ENCODE measurements around the gene GPR153.

Gene GPR153

DNA sequence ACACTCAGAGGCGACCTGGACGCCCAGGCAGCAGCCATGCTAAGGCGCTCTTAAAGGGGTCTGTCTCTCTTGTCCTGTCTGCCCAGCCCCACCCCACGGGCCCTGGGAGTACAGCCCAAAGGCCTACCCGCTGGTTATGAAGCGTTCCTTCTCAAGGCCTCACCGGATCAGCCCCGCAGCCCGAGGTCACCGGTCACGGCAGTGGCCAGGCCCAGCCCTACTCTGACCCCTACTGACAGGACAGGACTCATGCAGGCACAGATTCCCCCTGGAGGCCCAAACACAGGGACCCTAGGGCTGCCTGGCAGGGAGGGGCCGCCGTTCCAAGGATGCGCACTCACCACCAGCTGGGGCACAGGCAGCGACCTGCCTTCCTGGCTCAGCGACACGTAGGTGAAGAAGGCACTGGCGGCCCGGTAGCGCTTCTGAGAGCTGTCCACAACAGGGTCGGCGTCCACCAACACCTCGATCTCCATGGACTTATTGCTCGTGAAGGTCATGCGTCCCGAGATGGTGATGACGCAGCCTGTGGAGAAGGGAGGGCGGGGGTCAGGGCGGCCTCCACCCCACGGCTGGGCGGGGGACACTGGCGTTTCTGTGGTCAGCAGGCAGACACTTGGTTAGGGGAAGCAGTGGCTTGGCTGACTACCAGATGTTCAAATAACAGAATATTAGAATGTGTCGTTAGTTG, 20.0 kb upstream of the GPR153 start:
- H3K9me2 ChIP-seq (ENCODE audit: low read depth, low read length): no peaks in the 10 kb centered on the region
- no peaks in the 10 kb centered on the region for H3K4me1 ChIP-seq (ENCODE audit: insufficient read depth, low read length, severe bottlenecking)
- no peak overlapping the region for H3K4me2 ChIP-seq (ENCODE audit: low read length)
- H3K79me2 ChIP-seq (ENCODE audit: insufficient read depth, low read length): no peaks in the 10 kb centered on the region
- no peaks in the 10 kb centered on the region for H4K20me1 ChIP-seq (ENCODE audit: insufficient read depth, low read length)
- no peak overlapping the region for H3K4me3 ChIP-seq (ENCODE audit: low read depth, low read length, poor library complexity, severe bottlenecking)
- H3K9ac ChIP-seq (ENCODE audit: low read length): no peak overlapping the region
- H3K36me3 ChIP-seq (ENCODE audit: insufficient read depth, low read length): no peaks in the 10 kb centered on the region
- H3K27ac ChIP-seq (ENCODE audit: low read depth, low read length, poor library complexity, severe bottlenecking): no peak overlapping the region
- no peak overlapping the region for H2AFZ ChIP-seq (ENCODE audit: low read length)
- H3F3A ChIP-seq (ENCODE audit: insufficient read depth, low read length): no peaks in the 10 kb centered on the region
- H3K27me3 ChIP-seq (ENCODE audit: insufficient read depth, low read length): no peaks in the 10 kb centered on the region
- no peak for TF ChIP-seq EZH2 (IDR thresholded peaks at IDR 0.05; ENCODE audit: borderline replicate concordance, low read length)
- TF ChIP-seq, protein P1, sequence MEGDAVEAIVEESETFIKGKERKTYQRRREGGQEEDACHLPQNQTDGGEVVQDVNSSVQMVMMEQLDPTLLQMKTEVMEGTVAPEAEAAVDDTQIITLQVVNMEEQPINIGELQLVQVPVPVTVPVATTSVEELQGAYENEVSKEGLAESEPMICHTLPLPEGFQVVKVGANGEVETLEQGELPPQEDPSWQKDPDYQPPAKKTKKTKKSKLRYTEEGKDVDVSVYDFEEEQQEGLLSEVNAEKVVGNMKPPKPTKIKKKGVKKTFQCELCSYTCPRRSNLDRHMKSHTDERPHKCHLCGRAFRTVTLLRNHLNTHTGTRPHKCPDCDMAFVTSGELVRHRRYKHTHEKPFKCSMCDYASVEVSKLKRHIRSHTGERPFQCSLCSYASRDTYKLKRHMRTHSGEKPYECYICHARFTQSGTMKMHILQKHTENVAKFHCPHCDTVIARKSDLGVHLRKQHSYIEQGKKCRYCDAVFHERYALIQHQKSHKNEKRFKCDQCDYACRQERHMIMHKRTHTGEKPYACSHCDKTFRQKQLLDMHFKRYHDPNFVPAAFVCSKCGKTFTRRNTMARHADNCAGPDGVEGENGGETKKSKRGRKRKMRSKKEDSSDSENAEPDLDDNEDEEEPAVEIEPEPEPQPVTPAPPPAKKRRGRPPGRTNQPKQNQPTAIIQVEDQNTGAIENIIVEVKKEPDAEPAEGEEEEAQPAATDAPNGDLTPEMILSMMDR (IDR thresholded peaks at IDR 0.05; ENCODE audit: low read length): no peak
- no peaks in the 10 kb centered on the region for H3K9me3 ChIP-seq (ENCODE audit: low read length)

DNA sequence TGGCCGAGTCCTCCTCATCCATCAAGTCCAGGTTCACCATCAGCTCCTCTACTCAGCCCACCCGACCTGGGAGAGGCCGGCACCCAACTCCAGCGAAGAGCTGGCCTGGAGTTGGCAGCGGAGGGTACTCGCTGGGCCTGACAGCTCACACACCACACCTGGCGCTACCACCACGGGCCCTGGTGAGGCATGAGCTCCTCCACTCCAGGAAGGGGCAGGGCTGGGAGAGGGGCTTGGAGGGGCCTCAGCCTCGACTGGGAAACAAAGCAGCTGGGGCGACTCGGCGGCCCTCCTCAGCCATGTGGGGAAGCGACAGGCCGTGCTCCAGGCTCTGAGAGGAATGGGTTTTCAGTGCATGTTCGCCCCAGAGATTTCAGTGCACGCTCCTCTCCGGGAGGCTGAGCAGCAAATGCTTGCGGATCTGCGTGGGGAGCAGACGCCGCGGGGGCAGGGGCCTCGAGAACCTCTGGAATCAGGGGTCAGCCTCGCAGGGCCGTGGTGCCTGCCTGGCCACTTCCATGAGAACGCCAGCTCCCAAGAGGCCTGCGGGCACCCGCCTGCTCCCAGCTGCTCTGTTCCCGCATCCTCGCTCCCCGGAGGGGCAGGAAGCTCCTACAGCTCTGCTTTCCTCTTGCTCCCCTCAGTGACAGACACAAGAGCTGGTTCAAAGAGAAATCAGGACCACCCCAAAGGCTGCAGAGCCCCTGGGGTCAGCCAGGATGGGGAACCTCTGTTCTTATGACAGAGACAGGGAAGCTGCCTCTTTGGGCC, 18.9 kb upstream of the GPR153 start:
- no peaks in the 10 kb centered on the region for H3K9me2 ChIP-seq (ENCODE audit: low read depth, low read length)
- H3K36me3 ChIP-seq (ENCODE audit: insufficient read depth, low read length): no peaks in the 10 kb centered on the region
- no peak for TF ChIP-seq EZH2 (IDR thresholded peaks at IDR 0.05; ENCODE audit: borderline replicate concordance, low read length)
- TF ChIP-seq, protein P1 (IDR thresholded peaks at IDR 0.05; ENCODE audit: low read length): no peak
- no peak overlapping the region for H3K4me2 ChIP-seq (ENCODE audit: low read length)
- H3K27ac ChIP-seq (ENCODE audit: low read depth, low read length, poor library complexity, severe bottlenecking): no peak overlapping the region
- no peaks in the 10 kb centered on the region for H3K9me3 ChIP-seq (ENCODE audit: low read length)
- no peak overlapping the region for H3K4me3 ChIP-seq (ENCODE audit: low read depth, low read length, poor library complexity, severe bottlenecking)
- no peaks in the 10 kb centered on the region for H3F3A ChIP-seq (ENCODE audit: insufficient read depth, low read length)
- no peak overlapping the region for H2AFZ ChIP-seq (ENCODE audit: low read length)
- H4K20me1 ChIP-seq (ENCODE audit: insufficient read depth, low read length): no peaks in the 10 kb centered on the region
- no peaks in the 10 kb centered on the region for H3K27me3 ChIP-seq (ENCODE audit: insufficient read depth, low read length)
- no peaks in the 10 kb centered on the region for H3K4me1 ChIP-seq (ENCODE audit: insufficient read depth, low read length, severe bottlenecking)
- no peak overlapping the region for H3K9ac ChIP-seq (ENCODE audit: low read length)
- H3K79me2 ChIP-seq (ENCODE audit: insufficient read depth, low read length): no peaks in the 10 kb centered on the region

DNA sequence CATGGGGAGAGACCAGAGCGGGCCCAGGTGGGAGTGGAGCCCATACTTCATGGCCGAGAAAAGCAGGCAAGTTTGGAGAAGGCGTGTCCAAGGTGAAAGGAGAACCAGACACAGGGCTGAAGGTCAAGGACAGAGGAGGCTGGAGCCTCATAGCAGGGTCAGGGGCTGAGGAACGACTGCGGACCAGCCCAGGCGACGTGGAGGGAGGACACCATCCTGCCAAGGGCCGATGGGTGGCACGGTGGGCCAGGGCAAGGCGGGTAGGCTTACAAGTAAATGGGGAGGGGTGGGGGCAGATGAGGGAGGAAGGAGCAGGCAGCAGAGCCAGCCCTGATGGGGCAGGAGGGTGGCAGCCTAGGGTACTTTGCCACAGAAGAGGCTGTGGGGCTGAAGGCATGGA, 18.2 kb upstream of the GPR153 start:
- H3K4me2 ChIP-seq (ENCODE audit: low read length): no peak overlapping the region
- no peak overlapping the region for H3K9ac ChIP-seq (ENCODE audit: low read length)
- H3K27ac ChIP-seq (ENCODE audit: low read depth, low read length, poor library complexity, severe bottlenecking): no peak overlapping the region
- no peaks in the 10 kb centered on the region for H4K20me1 ChIP-seq (ENCODE audit: insufficient read depth, low read length)
- H3K79me2 ChIP-seq (ENCODE audit: insufficient read depth, low read length): no peaks in the 10 kb centered on the region
- H3F3A ChIP-seq (ENCODE audit: insufficient read depth, low read length): no peaks in the 10 kb centered on the region
- no peaks in the 10 kb centered on the region for H3K4me1 ChIP-seq (ENCODE audit: insufficient read depth, low read length, severe bottlenecking)
- no peaks in the 10 kb centered on the region for H3K9me3 ChIP-seq (ENCODE audit: low read length)
- no peaks in the 10 kb centered on the region for H3K27me3 ChIP-seq (ENCODE audit: insufficient read depth, low read length)
- H2AFZ ChIP-seq (ENCODE audit: low read length): no peak overlapping the region
- H3K9me2 ChIP-seq (ENCODE audit: low read depth, low read length): no peaks in the 10 kb centered on the region
- H3K4me3 ChIP-seq (ENCODE audit: low read depth, low read length, poor library complexity, severe bottlenecking): no peak overlapping the region
- TF ChIP-seq EZH2 (IDR thresholded peaks at IDR 0.05; ENCODE audit: borderline replicate concordance, low read length): no peak
- TF ChIP-seq, protein P1 (IDR thresholded peaks at IDR 0.05; ENCODE audit: low read length): no peak
- no peaks in the 10 kb centered on the region for H3K36me3 ChIP-seq (ENCODE audit: insufficient read depth, low read length)
